ENCODE measurements around the gene C5orf58. TPM values are rescaled to one million over a fixed set of nuclear protein-coding genes. Genes with fewer than 3 reads are reported as not detected.
"Not testable (repeated sequence)": the region's sequence is repeated elsewhere in the genome, so short reads cannot be mapped to it uniquely, and the experiment has no call there.

C5orf58 gene
- total RNA-seq, 2 donors from 2014 or later, result not detected

- Histone ChIP-seq H3K36me3 (no peaks in the 10 kb centered on the region), H3K4me3 (no peak overlapping the region), H3K9me3 (no peaks in the 10 kb centered on the region), H3K9ac (ENCODE audit: low read depth in 2 of 2, low read length in 2 of 2) (no peak overlapping the region), H3K27me3 (no peaks in the 10 kb centered on the region), H3K27ac (no peak overlapping the region), H3K4me1 (no peaks in the 10 kb centered on the region)
- no peak for TF ChIP-seq CTCF (IDR thresholded peaks at IDR 0.05)
- no peak for DNase-seq
- intact Hi-C loops (cut with DNase I), result no loop called here
Measured at GRCh38 chr5:170246126-170246870, 13.5 kb downstream of the C5orf58 start.

GRCh38 chr5:170247363-170247762, 14.6 kb downstream of the C5orf58 start:
- intact Hi-C loops (cut with DNase I), result no loop called here
- no peaks in the 10 kb centered on the region for H3K4me1 ChIP-seq
- TF ChIP-seq CTCF (IDR thresholded peaks at IDR 0.05), result no peak

GRCh38 chr5:170248172-170248930, 15.6 kb downstream of the C5orf58 start:
- Histone ChIP-seq H3K9ac (ENCODE audit: low read depth in 2 of 2, low read length in 2 of 2) (no peak overlapping the region), H3K4me1 (no peaks in the 10 kb centered on the region), H3K27ac (no peak overlapping the region), H3K9me3 (no peaks in the 10 kb centered on the region), H3K27me3 (no peaks in the 10 kb centered on the region), H3K36me3 (no peaks in the 10 kb centered on the region), H3K4me3 (no peak overlapping the region)
- TF ChIP-seq CTCF (IDR thresholded peaks at IDR 0.05), result no peak
- intact Hi-C loops (cut with DNase I), result no loop called here
- DNase-seq, result no peak

More at GRCh38 chr5:170247363-170247762, 14.6 kb downstream of the C5orf58 start:
- no peak overlapping the region for H3K9ac ChIP-seq (ENCODE audit: low read depth in 2 of 2, low read length in 2 of 2)
- H3K27me3 ChIP-seq, result no peaks in the 10 kb centered on the region
- H3K4me3 ChIP-seq, result no peak overlapping the region
- no peak overlapping the region for H3K27ac ChIP-seq
- DNase-seq, result no peak
- H3K36me3 ChIP-seq, result no peaks in the 10 kb centered on the region
- H3K9me3 ChIP-seq, result no peaks in the 10 kb centered on the region

GRCh38 chr5:170248931-170249227, 16.1 kb downstream of the C5orf58 start:
- H3K36me3 ChIP-seq; H3K4me1 ChIP-seq; H3K9me3 ChIP-seq; H3K27ac ChIP-seq; DNase-seq; intact Hi-C loops (cut with DNase I); H3K27me3 ChIP-seq; H3K4me3 ChIP-seq; H3K9ac ChIP-seq (ENCODE audit: low read depth in 2 of 2, low read length in 2 of 2): not testable (repeated sequence)

- H3K27ac ChIP-seq, result no peak overlapping the region
- no peaks in the 10 kb centered on the region for H3K36me3 ChIP-seq
- no peak overlapping the region for H3K9ac ChIP-seq (ENCODE audit: low read depth in 2 of 2, low read length in 2 of 2)
- intact Hi-C loops (cut with DNase I), result no loop called here
- H3K27me3 ChIP-seq, result no peaks in the 10 kb centered on the region
- DNase-seq, result no peak
- no peak for TF ChIP-seq CTCF (IDR thresholded peaks at IDR 0.05)
- no peak overlapping the region for H3K4me3 ChIP-seq
- no peaks in the 10 kb centered on the region for H3K9me3 ChIP-seq
- H3K4me1 ChIP-seq, result no peaks in the 10 kb centered on the region
Measured at GRCh38 chr5:170249355-170249754, 16.6 kb downstream of the C5orf58 start.

GRCh38 chr5:170250810-170251317, 18.1 kb downstream of the C5orf58 start:
- no peak for DNase-seq
- Histone ChIP-seq H3K36me3 (no peaks in the 10 kb centered on the region), H3K9ac (ENCODE audit: low read depth in 2 of 2, low read length in 2 of 2) (no peak overlapping the region), H3K9me3 (no peaks in the 10 kb centered on the region), H3K4me3 (no peak overlapping the region), H3K4me1 (no peaks in the 10 kb centered on the region), H3K27me3 (no peaks in the 10 kb centered on the region), H3K27ac (no peak overlapping the region)
- TF ChIP-seq CTCF (IDR thresholded peaks at IDR 0.05), result no peak
- intact Hi-C loops (cut with DNase I), result no loop called here

Data from colonic mucosa (tissue), 4 donors.